HepG2 (cell line): ENCODE measurements around the gene ENTPD1. TPM values are rescaled to one million over a fixed set of nuclear protein-coding genes. Genes with fewer than 3 reads are reported as not detected.

Experiments used
- CREM ChIP-seq, 2 experiments: sonication (generic) in 1 of 2; formaldehyde crosslinking in 1 of 2; IDR thresholded peaks; 2 replicates each; pipeline versions ENCODE4 v1.4.0 to v1.6.1; 2016 to 2020; ENCODE audit warnings: antibody characterized with exemption in 1 of 2, mild to moderate bottlenecking in 1 of 2, missing genetic modification reagents in 1 of 2
- DR1 ChIP-seq: sonication (generic); formaldehyde crosslinking; IDR thresholded peaks from 2 replicates; pipeline ENCODE4 v1.8.0; 2021; ENCODE audit warnings: mild to moderate bottlenecking, missing genetic modification reagents, inconsistent platforms
- EEA1 ChIP-seq: sonication (generic); formaldehyde crosslinking; IDR thresholded peaks from 2 replicates; pipeline ENCODE4 v1.5.1; 2020; ENCODE audit warnings: mild to moderate bottlenecking, missing genetic modification reagents, borderline replicate concordance
- FOXM1 ChIP-seq: sonication (generic); formaldehyde crosslinking; IDR thresholded peaks from 2 replicates; pipeline ENCODE4 v1.5.0; 2020; ENCODE audit warnings: missing genetic modification reagents
- GATA4 ChIP-seq: sonication (generic); IDR thresholded peaks from 2 replicates; pipeline ENCODE4 v1.6.1; 2016; ENCODE audit warnings: antibody characterized with exemption, low read depth, borderline replicate concordance
- MYC ChIP-seq: sonication (generic); formaldehyde crosslinking; IDR thresholded peaks from 2 replicates; pipeline ENCODE4 v1.9.0; 2021; ENCODE audit warnings: missing genetic modification reagents, borderline replicate concordance
- SIN3A ChIP-seq: IDR thresholded peaks from 2 replicates; pipeline ENCODE4 v1.6.1; 2011; ENCODE audit warnings: low read depth, mild to moderate bottlenecking, control low read depth, low read length, borderline replicate concordance
- SNAPC2 ChIP-seq: sonication (generic); formaldehyde crosslinking; IDR thresholded peaks from 2 replicates; pipeline ENCODE4 v1.8.1; 2022; ENCODE audit warnings: mild to moderate bottlenecking, missing genetic modification reagents
- TMF1 ChIP-seq: sonication (generic); formaldehyde crosslinking; IDR thresholded peaks from 2 replicates; pipeline ENCODE4 v1.8.1; 2022; ENCODE audit warnings: low read depth, missing genetic modification reagents
- ZC3H4 ChIP-seq: sonication (generic); formaldehyde crosslinking; IDR thresholded peaks from 2 replicates; pipeline ENCODE4 v1.4.0; 2020; ENCODE audit warnings: missing genetic modification reagents, borderline replicate concordance
- ZNF225 ChIP-seq: sonication (generic); formaldehyde crosslinking; IDR thresholded peaks from 2 replicates; pipeline ENCODE4 v1.4.0; 2020; ENCODE audit warnings: mild to moderate bottlenecking, missing genetic modification reagents
- ZNF367 ChIP-seq: sonication (generic); formaldehyde crosslinking; IDR thresholded peaks from 2 replicates; pipeline ENCODE4 v1.4.0; 2020; ENCODE audit warnings: missing genetic modification reagents, borderline replicate concordance
- ZNF605 ChIP-seq: sonication (generic); formaldehyde crosslinking; IDR thresholded peaks from 2 replicates; pipeline ENCODE4 v1.8.0; 2022; ENCODE audit warnings: mild to moderate bottlenecking, missing genetic modification reagents
- ZNF781 ChIP-seq: sonication (generic); formaldehyde crosslinking; IDR thresholded peaks from 2 replicates; pipeline ENCODE4 v1.5.1; 2020; ENCODE audit warnings: borderline replicate concordance, mild to moderate bottlenecking, missing genetic modification reagents; ENCODE audit errors: not compliant biosample characterization
- polyA plus RNA-seq, 8 experiments: library from polyadenylated mRNA; depleted of rRNA in 3 of 8; stranded (reverse) in 7 of 8; unstranded in 1 of 8; fragments of >200 nt; fragmentation: Illumina TruSeq in 4 of 8; extraction: Trizol in 4 of 8; gene quantifications; 2 replicates each; pipeline versions ENCODE4 v1.2.1 to v1.2.3, GENCODE V29; 2011 to 2016; ENCODE audit warnings: low read depth in 4 of 8, missing spikeins in 1 of 8, mixed read lengths in 1 of 8; ENCODE audit not compliant: insufficient read depth in 1 of 8
- total RNA-seq, 5 experiments: library from RNA; depleted of rRNA; stranded (reverse); fragments of >200 nt; fragmentation: Illumina TruSeq; extraction: Trizol; gene quantifications; 2 replicates each; pipeline ENCODE4 v1.2.3, GENCODE V29; 2016; ENCODE audit warnings: low read depth in 1 of 5
- TF ChIP-seq, protein P1 (sequence below): sonication (generic); formaldehyde crosslinking; IDR thresholded peaks from 2 replicates; pipeline ENCODE4 v1.5.1; 2020; ENCODE audit warnings: mild to moderate bottlenecking, moderate library complexity, missing genetic modification reagents
- TF ChIP-seq, protein P2 (sequence below): sonication (generic); formaldehyde crosslinking; IDR thresholded peaks from 2 replicates; pipeline ENCODE4 v1.9.0; 2022; ENCODE audit warnings: low read depth, missing genetic modification reagents
- TF ChIP-seq, protein P3 (sequence below): sonication (generic); formaldehyde crosslinking; IDR thresholded peaks from 2 replicates; pipeline ENCODE4 v1.4.0; 2020; ENCODE audit warnings: missing genetic modification reagents
- TF ChIP-seq, protein P4 (sequence below): sonication (generic); formaldehyde crosslinking; IDR thresholded peaks from 2 replicates; pipeline ENCODE4 v1.4.0; 2020; ENCODE audit warnings: mild to moderate bottlenecking, missing genetic modification reagents, borderline replicate concordance
- TF ChIP-seq, protein P5 (sequence below): IDR thresholded peaks from 2 replicates; pipeline ENCODE4 v1.6.1; 2018; ENCODE audit warnings: missing genetic modification reagents
- TF ChIP-seq, protein P6 (sequence below): sonication (generic); formaldehyde crosslinking; IDR thresholded peaks from 2 replicates; pipeline ENCODE4 v1.4.0; 2020; ENCODE audit warnings: missing genetic modification reagents; ENCODE audit errors: not compliant biosample characterization

ENTPD1 gene
- total and polyA plus RNA-seq, 2 of the 13 experiments (the other 11 are each of a cell fraction or from before 2014, with no cell fraction given), result 0.07 TPM

DNA sequence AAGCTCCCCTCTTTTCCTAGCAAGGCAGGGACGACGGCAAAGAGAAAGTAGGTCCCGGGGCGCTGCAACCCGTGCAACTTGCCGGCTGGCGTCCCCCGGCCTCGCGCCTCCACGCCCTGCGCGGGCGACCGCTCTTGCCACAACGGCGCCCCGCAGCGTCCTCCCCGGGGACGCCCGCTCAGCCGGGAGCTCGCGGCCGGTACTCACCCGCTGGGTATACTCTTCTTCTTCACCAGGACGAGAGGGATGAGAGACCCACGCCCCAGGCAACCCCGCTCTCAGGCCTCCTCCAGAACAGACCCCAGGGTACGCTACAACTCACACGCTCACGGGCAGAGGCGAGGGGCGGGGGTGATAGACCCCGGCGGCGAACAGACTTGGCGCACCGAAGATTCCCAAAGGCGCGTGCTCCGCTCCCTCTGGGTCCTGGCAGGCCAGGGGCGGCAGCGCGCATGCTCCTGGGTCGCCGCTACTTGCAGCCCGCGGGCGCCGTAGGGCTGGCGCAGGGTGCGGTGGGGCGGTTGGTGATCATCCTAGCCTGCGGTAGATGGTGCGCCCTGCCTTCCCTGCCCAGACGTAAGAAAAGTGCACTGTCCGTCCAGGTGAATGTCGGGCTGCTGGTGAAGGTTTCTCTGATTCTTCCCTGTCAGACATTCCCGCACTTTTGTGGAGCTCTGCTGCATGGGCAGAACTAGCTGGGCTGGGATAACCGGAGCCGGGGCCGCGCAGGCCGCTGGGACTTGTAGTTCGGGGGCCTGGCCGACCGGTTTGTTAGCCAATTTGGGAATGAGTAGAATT lies 151.7 kb downstream of the ENTPD1 start, which contains the start of gene CC2D2B (continued):
- TF ChIP-seq, protein P1, sequence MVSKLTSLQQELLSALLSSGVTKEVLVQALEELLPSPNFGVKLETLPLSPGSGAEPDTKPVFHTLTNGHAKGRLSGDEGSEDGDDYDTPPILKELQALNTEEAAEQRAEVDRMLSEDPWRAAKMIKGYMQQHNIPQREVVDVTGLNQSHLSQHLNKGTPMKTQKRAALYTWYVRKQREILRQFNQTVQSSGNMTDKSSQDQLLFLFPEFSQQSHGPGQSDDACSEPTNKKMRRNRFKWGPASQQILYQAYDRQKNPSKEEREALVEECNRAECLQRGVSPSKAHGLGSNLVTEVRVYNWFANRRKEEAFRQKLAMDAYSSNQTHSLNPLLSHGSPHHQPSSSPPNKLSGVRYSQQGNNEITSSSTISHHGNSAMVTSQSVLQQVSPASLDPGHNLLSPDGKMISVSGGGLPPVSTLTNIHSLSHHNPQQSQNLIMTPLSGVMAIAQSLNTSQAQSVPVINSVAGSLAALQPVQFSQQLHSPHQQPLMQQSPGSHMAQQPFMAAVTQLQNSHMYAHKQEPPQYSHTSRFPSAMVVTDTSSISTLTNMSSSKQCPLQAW (CRISPR knock-in tag), result peak; percentile 53; the same call in 1 of the 2 replicates
- TF ChIP-seq TMF1 (CRISPR knock-in tag) (peak; percentile 62; the same call in 1 of the 2 replicates), CREM (IDR thresholded peaks at IDR 0.05) (peak; percentile 61), CREM (CRISPR knock-in tag; IDR thresholded peaks at IDR 0.05) (no peak), SNAPC2 (CRISPR knock-in tag) (no peak; the same call in 1 of the 2 replicates), ZNF605 (CRISPR knock-in tag) (peak; percentile 83; the same call in 1 of the 2 replicates), MYC (CRISPR knock-in tag) (peak; percentile 84), ZNF225 (CRISPR knock-in tag) (peak; percentile 91), ZC3H4 (CRISPR knock-in tag) (no peak), SIN3A (no peak), ZNF781 (CRISPR knock-in tag) (peak; percentile 81), ZNF367 (CRISPR knock-in tag) (no peak; the same call in 1 of the 2 replicates), EEA1 (CRISPR knock-in tag) (peak; percentile 65; the same call in 1 of the 2 replicates), FOXM1 (CRISPR knock-in tag) (no peak), GATA4 (0 out of 2 replicates have a peak, but pooled peaks have one; percentile 11), DR1 (CRISPR knock-in tag) (no peak)
- TF ChIP-seq, protein P2, sequence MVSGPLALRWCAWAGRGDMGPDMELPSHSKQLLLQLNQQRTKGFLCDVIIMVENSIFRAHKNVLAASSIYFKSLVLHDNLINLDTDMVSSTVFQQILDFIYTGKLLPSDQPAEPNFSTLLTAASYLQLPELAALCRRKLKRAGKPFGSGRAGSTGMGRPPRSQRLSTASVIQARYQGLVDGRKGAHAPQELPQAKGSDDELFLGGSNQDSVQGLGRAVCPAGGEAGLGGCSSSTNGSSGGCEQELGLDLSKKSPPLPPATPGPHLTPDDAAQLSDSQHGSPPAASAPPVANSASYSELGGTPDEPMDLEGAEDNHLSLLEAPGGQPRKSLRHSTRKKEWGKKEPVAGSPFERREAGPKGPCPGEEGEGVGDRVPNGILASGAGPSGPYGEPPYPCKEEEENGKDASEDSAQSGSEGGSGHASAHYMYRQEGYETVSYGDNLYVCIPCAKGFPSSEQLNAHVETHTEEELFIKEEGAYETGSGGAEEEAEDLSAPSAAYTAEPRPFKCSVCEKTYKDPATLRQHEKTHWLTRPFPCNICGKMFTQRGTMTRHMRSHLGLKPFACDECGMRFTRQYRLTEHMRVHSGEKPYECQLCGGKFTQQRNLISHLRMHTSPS (CRISPR knock-in tag), result peak; percentile 53; the same call in 1 of the 2 replicates
- TF ChIP-seq, protein P3, sequence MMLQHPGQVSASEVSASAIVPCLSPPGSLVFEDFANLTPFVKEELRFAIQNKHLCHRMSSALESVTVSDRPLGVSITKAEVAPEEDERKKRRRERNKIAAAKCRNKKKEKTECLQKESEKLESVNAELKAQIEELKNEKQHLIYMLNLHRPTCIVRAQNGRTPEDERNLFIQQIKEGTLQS (CRISPR knock-in tag), result 0 out of 2 replicates have a peak, but pooled peaks have one; percentile 12
- TF ChIP-seq, protein P4, sequence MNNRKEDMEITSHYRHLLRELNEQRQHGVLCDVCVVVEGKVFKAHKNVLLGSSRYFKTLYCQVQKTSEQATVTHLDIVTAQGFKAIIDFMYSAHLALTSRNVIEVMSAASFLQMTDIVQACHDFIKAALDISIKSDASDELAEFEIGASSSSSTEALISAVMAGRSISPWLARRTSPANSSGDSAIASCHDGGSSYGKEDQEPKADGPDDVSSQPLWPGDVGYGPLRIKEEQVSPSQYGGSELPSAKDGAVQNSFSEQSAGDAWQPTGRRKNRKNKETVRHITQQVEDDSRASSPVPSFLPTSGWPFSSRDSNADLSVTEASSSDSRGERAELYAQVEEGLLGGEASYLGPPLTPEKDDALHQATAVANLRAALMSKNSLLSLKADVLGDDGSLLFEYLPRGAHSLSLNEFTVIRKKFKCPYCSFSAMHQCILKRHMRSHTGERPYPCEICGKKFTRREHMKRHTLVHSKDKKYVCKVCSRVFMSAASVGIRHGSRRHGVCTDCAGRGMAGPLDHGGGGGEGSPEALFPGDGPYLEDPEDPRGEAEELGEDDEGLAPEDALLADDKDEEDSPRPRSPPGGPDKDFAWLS, result no peak
- TF ChIP-seq, protein P5, sequence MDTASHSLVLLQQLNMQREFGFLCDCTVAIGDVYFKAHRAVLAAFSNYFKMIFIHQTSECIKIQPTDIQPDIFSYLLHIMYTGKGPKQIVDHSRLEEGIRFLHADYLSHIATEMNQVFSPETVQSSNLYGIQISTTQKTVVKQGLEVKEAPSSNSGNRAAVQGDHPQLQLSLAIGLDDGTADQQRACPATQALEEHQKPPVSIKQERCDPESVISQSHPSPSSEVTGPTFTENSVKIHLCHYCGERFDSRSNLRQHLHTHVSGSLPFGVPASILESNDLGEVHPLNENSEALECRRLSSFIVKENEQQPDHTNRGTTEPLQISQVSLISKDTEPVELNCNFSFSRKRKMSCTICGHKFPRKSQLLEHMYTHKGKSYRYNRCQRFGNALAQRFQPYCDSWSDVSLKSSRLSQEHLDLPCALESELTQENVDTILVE (CRISPR knock-in tag), result peak; percentile 61; the same call in 1 of the 2 replicates
- TF ChIP-seq, protein P6, sequence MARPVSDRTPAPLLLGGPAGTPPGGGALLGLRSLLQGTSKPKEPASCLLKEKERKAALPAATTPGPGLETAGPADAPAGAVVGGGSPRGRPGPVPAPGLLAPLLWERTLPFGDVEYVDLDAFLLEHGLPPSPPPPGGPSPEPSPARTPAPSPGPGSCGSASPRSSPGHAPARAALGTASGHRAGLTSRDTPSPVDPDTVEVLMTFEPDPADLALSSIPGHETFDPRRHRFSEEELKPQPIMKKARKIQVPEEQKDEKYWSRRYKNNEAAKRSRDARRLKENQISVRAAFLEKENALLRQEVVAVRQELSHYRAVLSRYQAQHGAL, result no peak
